HUDEP-2 (cell line): ENCODE data around the gene LAD1.

Experiments used
- DNase-seq, 76 experiments: peaks; one replicate each; lab custom pipeline; 2025; ENCODE audit not compliant: unreplicated experiment in 76 of 76; lab: John Stamatoyannopoulos, UW

LAD1 gene

GRCh38 chr1:201370500-201370899 is 28.6 kb downstream of the LAD1 start:
- DNase-seq: no peak

GRCh38 chr1:201369209-201369608 is 29.9 kb downstream of the LAD1 start:
- DNase-seq: no peak

- no peak for DNase-seq
Measured at GRCh38 chr1:201366696-201367095, 32.4 kb downstream of the LAD1 start.

- DNase-seq: no peak
Measured at GRCh38 chr1:201365251-201365650, 33.9 kb downstream of the LAD1 start.

GRCh38 chr1:201364808-201365105 is 34.4 kb downstream of the LAD1 start:
- DNase-seq: no peak

GRCh38 chr1:201363467-201363866 is 35.7 kb downstream of the LAD1 start:
- no peak for DNase-seq

- no peak for DNase-seq
Measured at GRCh38 chr1:201362906-201363305, 36.2 kb downstream of the LAD1 start.

- DNase-seq: peak in 29 of 76 experiments; percentile 7 to 48 (median 20)
Measured at GRCh38 chr1:201361652-201362504, 37.2 kb downstream of the LAD1 start.

GRCh38 chr1:201360901-201361651 is 38.0 kb downstream of the LAD1 start:
- no peak for DNase-seq

- no peak for DNase-seq
Measured at GRCh38 chr1:201360486-201360885, 38.6 kb downstream of the LAD1 start.

GRCh38 chr1:201359873-201360210 is 39.3 kb downstream of the LAD1 start:
- DNase-seq: no peak

- no peak for DNase-seq
Measured at GRCh38 chr1:201359031-201359872, 39.9 kb downstream of the LAD1 start.

GRCh38 chr1:201358596-201358995 is 40.5 kb downstream of the LAD1 start:
- no peak for DNase-seq

- DNase-seq: no peak
Measured at GRCh38 chr1:201357636-201358348, 41.3 kb downstream of the LAD1 start.

- no peak for DNase-seq
Measured at GRCh38 chr1:201357211-201357610, 41.9 kb downstream of the LAD1 start.

GRCh38 chr1:201356701-201357100 is 42.4 kb downstream of the LAD1 start:
- DNase-seq: no peak

- DNase-seq: no peak
Measured at GRCh38 chr1:201356236-201356635, 42.9 kb downstream of the LAD1 start.

- DNase-seq: no peak
Measured at GRCh38 chr1:201355471-201355870, 43.7 kb downstream of the LAD1 start.

GRCh38 chr1:201354901-201355295 is 44.2 kb downstream of the LAD1 start:
- DNase-seq: no peak

GRCh38 chr1:201354151-201354900 is 44.8 kb downstream of the LAD1 start:
- DNase-seq: no peak
